HG03378 (cell line): ENCODE results near the gene ULK3.

Experiments
- ATAC-seq: cut with Tn5 transposase; IDR thresholded peaks from one replicate; pipeline ENCODE4 v1.9.1; 2021; ENCODE audit warnings: mild to moderate bottlenecking, moderate library complexity; ENCODE audit not compliant: unreplicated experiment

Gene ULK3

GRCh38 chr15:74841891-74842373 lies 1.0 kb downstream of the ULK3 start:
- no peak for ATAC-seq

DNA sequence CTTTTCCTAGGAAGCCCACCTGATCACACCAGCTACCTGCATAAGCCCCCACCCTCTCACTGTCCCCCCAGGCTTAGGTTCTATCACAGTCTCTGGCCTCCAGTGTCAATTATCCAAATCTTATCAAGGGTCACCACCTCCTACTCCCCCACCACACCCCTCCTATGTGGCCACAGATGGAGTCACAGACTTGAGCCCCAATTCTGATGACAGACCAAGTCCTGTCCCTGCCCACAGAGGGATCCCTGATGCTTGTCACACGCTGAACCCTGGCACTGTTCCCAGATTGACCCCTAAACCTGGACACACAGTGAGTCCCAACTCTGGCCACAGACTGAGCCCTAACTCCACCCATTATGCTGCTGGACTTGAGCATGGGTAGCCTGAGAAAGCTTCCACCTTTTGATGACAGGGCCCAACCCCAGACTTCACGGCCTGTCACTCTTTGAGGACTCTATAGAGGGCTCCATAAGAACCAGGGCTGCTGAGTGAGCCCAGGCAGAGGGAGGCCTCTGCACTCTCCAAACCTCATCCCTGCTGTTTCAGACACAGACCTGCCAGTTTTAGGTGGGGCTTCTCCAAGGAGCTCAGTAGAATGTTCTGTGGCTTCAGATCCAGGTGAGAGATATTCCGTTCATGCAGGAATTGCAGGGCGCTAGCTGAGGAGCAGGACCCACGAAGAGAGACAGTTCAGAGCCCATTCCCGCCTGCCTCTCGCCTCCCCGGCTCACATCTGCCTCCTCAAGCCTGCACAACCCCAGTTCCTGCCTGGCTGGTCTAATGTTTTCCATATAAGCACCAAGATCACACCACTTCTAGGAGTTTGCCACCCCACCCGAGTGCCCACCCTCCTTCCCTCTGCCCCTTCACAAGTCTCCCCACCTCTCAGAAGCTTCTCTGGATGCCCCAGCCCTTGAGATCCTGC lies 1.8 kb downstream of the ULK3 start:
- no peak for ATAC-seq

DNA sequence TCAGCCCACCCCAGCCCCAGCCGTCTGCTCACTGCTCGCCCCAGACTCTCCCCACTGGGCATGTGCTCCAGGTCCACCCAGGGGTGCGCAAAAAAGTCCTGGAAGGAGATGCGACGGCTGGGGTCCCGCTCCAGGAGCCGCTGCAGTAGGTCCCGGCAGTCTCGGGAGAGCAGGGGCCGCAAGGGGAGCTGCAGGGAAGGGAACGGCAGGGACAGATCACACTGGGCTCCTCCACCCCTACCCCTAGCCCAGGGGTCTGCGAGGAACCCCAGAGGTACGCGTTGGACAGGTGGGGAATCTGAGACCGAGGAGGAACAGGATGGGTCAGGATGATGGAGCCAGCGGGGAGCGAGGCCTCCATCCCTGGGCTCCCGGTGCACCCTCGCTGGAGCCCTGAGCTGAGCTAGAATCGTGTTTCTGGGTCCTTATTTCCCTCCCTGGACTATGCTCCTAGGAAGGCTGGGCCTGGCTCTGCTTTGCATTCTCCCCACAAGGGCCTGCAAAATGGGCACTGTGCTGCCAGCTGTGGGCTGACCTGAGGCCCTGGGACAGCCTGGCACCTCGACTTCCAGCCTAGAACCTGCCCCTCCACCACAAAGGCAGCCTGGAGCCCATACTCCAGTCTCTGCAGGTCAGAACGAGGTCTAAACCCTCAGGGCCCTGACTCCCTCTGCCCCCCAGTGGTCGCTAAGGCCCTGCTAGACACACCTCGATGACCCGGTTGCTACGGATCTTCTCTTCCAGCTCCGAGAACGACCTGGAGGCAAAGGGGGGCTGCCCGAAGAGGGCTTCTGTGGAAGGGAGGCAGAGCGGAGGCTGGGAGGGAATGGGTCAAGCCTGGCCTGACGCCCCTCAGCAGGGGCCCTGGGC lies 3.2 kb downstream of the ULK3 start:
- no peak for ATAC-seq

DNA sequence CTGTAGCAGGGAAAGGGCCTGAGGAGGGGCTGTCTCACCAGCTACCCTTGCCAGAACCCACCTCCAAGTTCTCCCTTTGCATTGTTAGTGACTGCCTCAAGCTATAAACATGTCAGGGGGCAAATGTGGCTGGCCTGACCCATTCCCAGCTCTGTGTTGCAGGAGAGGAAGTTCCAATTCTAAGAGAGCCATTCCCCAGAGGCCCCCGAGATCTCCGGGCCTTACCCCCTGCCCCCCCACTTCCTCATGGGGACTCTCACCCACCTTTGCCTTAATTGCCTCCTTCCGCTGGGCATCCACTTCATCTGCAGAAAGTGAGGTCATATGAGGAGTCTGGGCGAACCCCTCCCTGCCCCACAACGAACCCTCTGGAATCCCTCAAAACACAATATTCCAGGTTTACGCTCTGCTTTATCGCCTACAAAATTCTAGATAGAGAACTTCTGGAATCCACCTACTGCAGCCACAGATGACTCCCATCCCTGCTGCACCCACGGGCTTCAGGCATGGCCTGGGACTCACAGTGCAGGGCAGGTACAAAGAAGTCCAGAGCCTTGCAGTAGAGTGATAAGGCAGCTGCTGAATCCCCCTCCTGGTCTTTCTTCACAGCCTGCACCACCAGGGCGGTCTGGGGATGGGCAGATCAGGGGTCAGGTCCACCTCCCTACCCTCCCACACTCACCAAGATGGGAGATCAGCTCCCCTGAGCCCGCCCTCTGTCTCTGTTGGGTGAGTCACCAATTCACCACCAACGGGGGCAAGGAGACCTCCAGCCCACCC lies 4.0 kb downstream of the ULK3 start:
- no peak for ATAC-seq

GRCh38 chr15:74838137-74838516 lies 4.8 kb downstream of the ULK3 start:
- no peak for ATAC-seq

DNA sequence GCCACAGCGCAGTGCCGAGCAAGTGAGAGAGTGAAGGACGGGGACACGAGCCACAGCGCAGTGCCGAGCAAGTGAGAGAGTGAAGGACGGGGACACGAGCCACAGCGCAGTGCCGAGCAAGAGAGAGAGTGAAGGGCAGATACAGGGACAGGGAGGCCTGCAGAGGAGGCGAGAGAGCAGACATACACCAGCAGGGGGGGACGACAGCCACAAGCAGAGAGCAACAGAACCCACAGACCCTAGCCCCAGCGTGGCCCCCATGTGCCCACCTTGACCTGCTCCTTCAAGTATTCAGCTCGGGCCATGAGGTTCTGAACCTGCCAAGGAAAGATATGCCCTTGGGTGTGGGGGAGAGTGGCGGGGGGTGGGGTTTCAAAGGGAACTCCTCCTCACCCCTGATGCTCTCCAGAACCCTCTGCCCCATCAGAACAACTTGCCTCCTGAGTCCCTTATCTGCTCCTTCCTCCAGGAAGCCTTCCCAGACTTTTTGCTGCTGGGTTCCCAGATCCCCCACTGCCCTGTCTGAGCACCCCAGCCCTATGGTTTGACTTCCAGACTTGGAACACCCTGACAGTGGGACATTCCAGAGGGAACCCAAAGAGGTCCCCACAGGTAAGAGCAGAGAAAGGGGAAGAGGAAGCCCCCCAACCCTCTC lies 5.3 kb downstream of the ULK3 start:
- no peak for ATAC-seq

- no peak for ATAC-seq
Observed at GRCh38 chr15:74836846-74837245, 6.1 kb downstream of the ULK3 start.

DNA sequence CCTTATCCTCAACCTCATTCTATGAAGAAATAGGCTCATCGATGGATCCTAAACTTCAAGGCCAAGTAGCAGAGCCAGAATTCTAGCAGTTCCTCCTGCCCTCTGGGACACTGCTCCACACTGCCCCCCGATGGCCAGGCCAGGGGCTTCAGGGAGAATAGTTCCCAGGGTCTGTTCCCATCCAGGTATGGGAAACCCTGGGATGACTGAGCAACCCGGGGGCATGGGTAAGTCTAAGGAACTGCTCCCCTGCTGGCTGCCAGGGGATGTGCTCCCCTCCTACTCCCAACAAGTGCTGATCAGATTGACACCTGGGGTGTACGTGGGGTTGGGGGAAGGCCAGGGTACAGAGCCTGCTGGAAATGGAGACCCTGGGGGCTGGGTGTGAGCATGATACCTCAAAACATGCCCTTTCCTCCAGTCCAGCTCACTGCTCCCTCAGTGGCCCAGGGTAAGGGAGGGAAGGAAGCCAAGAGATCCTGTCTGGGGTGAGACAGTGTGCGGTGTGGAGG lies 7.6 kb downstream of the ULK3 start:
- no peak for ATAC-seq

GRCh38 chr15:74833376-74834107 lies 9.4 kb downstream of the ULK3 start:
- ATAC-seq: no peak

- no peak for ATAC-seq
Observed at GRCh38 chr15:74832826-74833225, 10.1 kb downstream of the ULK3 start.

- ATAC-seq: no peak
Observed at GRCh38 chr15:74831813-74832495, 11.0 kb downstream of the ULK3 start.

DNA sequence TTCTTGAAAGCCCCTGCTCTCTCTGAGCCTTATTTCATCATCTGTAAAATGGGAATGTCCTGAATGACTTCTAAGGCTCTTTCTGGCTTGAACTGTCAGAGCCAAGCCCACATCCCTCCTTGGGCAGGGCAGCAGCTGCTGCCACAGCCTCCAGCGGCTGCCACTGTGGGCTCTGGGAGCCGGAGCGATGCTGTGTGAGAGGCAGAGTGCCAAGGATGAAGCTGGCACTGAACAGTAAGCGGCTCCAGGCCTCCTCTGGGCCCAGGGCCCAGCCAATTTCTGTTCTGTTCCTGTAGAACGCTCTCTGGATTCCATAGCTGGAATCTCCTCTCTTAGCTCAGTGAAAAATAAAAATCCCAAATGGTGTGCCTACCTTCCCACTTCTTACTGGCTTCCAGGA lies 12.1 kb downstream of the ULK3 start:
- no peak for ATAC-seq

DNA sequence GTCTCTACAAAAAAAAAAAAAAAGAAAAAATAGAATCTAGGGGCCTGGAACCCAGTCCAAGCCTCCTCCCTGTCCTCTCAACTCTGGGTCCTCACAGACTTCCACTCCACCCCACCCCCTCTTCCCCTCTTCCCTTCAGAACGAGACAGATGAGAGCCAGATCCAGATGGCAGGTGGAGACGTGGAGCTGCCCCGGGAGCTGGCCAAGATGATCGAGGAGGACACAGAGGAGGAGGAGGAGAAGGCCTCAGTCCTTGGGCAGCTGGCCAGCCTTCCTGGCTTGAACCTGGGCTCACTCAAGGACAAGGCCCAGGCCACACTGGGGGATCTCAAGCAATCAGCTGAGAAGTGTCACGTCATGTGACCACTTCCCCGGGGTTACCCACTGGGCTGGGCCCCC lies 13.0 kb downstream of the ULK3 start:
- ATAC-seq: no peak

- no peak for ATAC-seq
Observed at GRCh38 chr15:74829486-74829885, 13.5 kb downstream of the ULK3 start.

- ATAC-seq: no peak
Observed at GRCh38 chr15:74828835-74829234, 14.1 kb downstream of the ULK3 start.

DNA sequence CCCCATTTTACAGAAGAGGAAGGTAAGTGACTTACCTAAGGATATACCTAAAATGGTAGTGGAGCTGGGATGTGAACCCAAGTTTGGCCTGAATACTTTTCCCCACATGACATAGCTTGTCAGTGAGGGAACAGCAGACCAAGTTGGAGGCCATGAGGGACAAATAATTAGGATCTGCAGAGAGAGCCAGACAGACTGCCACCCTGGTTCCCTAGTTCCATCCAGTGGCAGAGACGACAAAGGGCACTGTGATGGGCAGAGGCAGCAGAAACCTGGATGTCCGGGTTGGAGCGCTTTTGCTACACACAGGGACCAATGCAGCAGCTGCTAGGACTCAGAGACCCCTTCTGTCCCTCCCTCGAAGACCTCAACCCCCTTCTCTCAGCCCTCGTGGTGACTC lies 15.3 kb downstream of the ULK3 start:
- no peak for ATAC-seq

DNA sequence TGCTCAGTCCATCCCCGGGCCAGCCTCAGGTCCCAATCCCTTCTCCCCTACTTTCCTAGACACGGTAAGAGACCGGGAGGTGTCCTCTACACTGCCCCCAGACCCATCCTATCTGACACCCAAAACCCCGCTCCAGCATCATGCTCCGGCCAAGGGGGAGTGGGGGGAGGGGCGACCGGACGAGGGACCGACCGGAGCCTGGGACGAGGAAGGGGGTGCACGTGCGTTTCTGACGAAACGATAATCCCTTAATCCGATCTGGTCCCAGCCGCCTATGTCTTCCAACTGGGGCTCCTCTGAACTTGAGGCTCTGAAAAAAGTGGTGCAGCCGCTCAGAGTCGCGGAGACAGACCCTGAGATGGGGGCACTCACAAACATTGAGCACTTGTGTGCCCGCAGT lies 16.0 kb downstream of the ULK3 start:
- no peak for ATAC-seq

DNA sequence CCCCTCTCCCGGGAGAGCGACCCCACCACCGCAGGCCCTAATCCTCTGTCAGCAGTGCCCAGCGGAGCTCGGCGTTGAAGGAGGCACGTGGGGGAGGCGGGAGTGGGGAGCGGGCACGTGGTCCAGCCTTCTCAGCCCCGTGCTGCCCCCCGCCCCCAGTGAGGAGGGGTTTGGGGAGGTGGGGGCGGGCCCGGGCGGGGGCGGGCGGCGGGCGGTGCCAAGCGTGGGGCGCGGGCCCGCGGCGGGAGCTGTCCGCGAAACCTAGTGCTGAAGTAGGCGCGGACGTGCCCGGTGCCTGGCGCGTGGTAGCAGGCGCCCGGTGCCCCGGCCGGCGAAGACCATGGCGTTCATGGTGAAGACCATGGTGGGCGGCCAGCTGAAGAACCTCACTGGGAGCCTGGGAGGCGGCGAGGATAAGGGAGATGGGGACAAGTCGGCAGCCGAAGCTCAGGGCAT lies 16.6 kb downstream of the ULK3 start, which contains the start of gene CPLX3:
CPLX3 (plus strand) TSS at position 264 of the 456 bp plus-strand sequence; CDS start at position 341, 77 bp downstream.
- no peak for ATAC-seq

- ATAC-seq: no peak
Observed at GRCh38 chr15:74825866-74826265, 17.1 kb downstream of the ULK3 start.
